KBM-7 (cell line): ENCODE data around the gene LORICRIN.

Experiments
- DNase-seq: peaks from one replicate; pipeline ENCODE4 v3.0.0-alpha.2; 2015
- in situ Hi-C: fragments of 300-500 bp; cut with MboI; formaldehyde crosslinking; loops from 2 replicates; pipeline ENCODE4 v1.14.3; 2020; ENCODE audit warnings: low sequenced_read_pairs, low pct_unique_long_range_greater_than_20kb, mixed read lengths

LORICRIN gene

DNA sequence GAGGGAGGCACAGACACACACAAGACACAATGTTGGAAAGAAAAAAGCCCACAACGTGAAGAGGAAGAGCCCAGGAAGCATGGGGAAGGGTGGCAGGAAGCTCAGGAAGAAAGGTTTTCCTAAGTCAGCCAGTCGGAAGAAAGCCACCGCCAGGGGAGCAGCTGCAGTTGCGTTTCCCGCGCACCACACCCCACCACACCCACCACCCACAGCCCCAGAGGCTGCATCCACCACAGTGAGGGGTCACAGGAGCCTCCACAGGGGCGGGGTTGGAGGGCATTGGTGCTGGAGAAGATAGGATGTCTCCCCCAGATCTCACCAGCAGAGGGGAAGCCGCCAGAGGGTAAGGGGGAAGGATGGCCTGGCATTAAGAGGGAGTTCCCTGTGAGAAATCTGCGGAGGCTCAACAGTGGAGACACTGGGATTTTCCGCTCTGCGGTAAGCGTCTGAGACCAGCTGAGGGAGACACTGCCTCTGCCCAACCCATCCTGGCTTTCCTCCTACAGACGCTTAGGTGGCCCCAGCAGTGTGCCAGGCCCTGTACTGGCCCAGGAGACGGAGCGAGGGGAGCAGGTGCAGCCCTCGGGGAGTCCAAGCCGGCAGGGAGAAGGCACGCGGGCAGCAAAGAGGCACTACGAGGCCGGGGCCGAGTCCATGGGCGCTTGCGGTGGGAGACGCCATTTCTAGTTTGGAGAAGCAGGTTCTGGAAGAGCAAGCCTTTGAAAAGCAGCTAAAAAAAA, 33.4 kb downstream of the LORICRIN start:
- no peak for DNase-seq
- in situ Hi-C loops, result no loop called here

DNA sequence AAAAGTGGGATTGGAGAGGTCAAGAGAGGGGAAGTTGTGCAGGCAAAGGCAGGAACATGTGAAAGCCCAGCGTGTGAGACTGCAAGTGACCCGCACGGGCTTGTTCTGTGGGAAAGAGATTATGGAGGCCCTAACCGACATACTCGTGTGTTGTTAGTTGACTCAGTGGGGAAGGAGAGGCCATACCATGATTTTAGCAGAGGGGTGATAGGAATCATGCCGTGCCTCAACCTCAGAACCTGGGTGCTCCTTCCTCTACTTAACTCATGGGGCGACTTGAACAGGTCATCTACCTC, 33.9 kb downstream of the LORICRIN start:
- in situ Hi-C loops, result no loop called here

DNA sequence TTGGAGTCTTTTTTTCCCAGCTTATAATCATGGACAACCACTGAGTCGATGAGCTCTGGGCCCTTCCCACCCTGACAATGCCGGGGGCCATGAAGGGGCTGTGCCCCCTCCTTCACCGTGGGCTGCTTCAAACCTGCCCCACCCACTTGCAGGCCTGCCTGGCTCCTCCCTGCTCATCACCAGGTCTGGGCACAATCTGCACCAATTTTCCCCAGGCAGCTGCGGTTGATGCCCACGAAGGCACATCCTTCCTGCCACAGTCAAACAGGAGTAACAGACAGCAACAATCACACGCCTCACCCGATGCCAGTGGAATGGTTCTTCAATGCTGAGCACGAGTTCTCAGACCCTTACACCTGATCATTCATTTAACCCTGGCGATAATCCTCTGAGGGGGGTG, 34.4 kb downstream of the LORICRIN start:
- peak; percentile 9 for DNase-seq
- in situ Hi-C loops, result no loop called here

More for the DNA sequence above, 33.9 kb downstream of the LORICRIN start:
- DNase-seq, result peak; percentile 2

DNA sequence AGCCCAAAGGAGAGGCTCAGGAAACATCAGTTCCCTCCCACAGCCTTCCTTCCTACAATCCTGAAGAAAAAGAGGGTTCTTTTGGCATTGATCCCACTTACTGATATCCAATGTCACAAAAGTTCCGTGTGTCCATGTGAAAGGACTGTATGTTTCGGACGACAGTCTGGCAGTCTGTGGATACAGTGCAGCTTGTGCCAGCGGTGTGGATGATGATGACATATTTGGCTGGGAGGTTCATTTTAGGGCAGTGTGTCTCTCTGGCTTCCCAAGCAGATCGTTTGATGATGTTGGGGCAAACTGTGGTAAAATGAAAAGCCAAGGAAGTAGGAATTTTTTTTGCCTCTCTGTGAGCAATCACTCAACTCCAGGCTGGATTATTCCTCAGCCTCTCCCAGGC, 42.8 kb downstream of the LORICRIN start:
- in situ Hi-C loops, result no loop called here
- no peak for DNase-seq

DNA sequence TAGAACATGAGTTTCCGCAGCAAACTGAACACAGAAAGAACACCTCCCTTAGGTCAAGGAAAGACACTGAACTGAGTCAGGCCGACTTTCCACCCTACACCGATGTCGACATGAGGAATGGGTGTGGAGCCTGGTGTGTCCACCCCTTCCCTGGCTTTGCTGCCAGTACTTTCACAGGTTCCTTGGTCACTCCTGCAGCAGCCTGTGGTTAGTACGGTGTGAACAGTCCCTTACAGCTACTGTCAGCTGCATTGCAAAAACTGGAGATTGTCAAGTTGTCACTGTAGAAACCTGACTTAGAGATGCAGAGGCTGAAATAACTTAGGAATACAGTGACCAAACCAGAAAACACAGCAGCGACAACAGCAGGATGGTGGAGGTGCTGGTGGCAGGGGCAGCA, 46.2 kb downstream of the LORICRIN start:
- in situ Hi-C loops, result no loop called here
- DNase-seq, result no peak

DNA sequence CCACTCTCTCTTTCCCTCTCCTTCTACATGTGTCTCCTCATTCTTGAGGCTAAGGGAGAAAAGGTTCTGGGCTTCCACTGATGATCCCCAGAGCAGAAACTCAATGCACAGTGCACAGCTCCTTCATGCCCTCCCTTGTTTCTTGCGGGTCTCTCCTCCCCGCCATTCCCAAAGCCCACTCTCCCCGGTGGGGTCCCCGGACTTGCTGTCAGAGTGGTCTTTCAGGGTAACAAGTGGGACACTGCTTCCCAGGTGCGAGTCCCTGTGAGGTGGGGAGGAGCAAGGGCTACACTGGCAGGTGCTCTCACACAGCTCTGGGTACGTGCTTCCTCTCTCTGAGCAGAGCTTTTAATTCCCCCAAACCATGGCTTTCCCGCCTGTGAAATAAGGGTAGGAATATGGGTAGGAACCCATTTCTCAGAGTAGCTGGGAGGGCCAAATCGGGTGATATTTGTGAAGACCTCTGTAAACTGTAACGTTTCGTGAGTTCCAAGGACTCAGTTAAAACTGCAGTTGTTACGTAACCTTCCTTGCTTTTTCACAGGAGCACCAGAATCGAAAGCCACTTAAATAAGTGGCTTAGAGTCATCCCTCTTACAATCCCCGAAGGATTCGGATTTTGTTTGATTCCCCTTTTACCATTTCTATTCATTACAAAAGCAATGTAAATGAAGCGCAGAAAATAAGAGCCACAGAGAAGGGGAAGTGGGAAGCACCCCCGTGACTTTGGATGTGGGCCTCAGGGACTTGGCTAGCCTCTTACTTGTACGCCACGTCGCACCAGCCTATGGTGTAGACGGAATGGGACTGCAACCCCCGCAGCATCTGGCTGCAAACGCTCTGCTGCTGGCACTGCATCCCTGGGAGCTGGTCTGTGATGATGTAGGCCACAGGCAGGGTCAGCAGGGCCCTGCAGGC, 47.1 kb downstream of the LORICRIN start:
- DNase-seq, result no peak
- in situ Hi-C loops, result no loop called here

DNA sequence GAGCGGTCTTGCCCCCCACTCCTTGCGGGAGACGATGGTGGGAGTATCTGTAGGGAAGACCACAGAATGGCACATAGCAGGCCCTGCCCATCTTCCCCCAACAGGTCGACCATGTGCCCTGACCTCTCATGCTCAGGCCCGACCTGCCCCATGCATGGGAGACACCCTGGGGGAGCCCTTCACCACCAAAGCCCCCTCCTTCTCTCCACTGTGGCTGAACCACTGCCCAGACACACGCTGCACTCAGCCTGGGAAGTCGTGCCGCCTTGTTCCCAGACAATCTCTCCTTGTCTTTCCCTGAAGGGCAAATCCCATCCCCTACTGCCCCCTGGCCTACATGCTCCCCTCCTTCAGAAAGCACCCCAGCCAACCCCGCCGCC, 47.7 kb downstream of the LORICRIN start:
- in situ Hi-C loops, result no loop called here
- no peak for DNase-seq

DNA sequence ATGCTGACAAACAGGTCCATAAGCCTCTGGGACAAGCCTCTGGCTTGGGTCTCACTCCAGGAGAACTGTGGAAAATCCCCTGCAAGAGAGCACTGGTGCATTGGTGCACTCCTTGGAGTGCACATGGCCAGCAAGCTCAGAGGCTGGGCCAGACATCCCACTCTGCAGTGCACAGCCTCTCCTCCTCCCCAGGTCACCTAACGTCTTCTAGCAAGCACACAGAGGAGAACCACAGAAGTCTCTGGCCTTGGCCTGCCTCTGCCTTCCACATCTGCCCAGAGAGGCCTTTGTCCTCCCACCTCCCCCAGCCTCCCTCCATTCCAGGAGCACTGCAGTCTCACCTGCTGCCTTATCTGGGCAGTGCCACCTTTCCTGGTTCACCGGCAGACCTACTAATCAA, 49.1 kb downstream of the LORICRIN start:
- in situ Hi-C loops, result no loop called here
- DNase-seq, result no peak

DNA sequence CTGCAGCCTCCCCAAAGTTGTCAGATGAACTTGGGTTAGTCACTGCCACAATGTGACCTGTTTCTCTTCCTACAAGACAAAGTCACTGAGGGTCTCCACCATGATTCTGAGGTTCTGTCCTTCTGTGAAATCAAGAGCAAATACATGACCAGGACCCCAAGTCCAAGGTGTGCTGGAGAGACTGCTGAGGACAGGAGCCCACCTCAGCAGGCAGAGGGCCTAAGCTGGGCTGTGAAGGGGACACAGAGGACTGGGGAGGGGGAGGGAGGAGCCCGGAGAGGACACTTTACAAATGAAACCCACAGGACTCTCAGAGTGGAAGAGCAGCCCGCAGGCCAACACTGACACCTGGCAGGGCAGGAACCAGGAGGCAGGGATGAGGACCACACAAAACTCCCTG, 50.0 kb downstream of the LORICRIN start:
- DNase-seq, result no peak
- in situ Hi-C loops, result no loop called here

DNA sequence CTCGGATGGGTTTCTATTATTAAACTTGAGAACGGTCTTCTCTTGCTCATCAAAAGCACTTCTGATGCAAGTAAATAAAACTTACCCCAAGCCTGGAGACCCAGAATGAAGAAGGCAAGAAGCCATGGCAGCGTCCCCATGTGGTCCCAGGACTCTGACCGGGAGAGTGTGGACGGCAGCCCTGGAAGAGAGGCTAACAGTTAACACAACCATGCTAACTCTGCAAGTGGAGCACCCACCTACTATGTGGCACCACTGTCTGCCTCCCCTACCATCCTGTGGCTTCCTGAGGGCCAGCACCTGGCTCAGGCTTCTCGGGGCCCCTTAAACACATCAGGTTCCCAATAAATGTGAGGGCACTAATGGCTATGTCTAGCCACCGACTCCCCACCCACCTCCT, 51.0 kb downstream of the LORICRIN start:
- no peak for DNase-seq
- in situ Hi-C loops, result no loop called here
